Vagina (tissue), 2 donors: ENCODE results near the gene FREM2. TPM values are rescaled to one million over a fixed set of nuclear protein-coding genes. Genes with fewer than 3 reads are reported as not detected.

Source experiments
- DNase-seq, 2 donors: peaks; one replicate each; pipeline ENCODE4 v3.0.0-alpha.2; 2017; ENCODE audit errors: extremely low spot score in 2 of 2
- H3K27ac ChIP-seq: fragments of 200-600 bp; sonication (generic); one replicate; pipeline ENCODE4 v1.5.1; 2019
- H3K27me3 ChIP-seq: fragments of 200-600 bp; sonication (generic); one replicate; pipeline ENCODE4 v1.5.1; 2019
- H3K36me3 ChIP-seq, 2 donors: fragments of 200-600 bp; sonication (generic); one replicate each; pipeline ENCODE4 v1.5.1; 2017 to 2019
- H3K4me1 ChIP-seq: fragments of 200-600 bp; sonication (generic); one replicate; pipeline ENCODE4 v1.5.1; 2019
- H3K4me3 ChIP-seq, 2 donors: fragments of 200-600 bp; sonication (generic); 1 replicate in 1 of 2; 2 replicates in 1 of 2; pipeline ENCODE4 v1.5.1; 2016 to 2019
- H3K9me3 ChIP-seq: fragments of 200-600 bp; sonication (generic); one replicate; pipeline ENCODE4 v1.5.1; 2019
- CTCF ChIP-seq, 3 experiments: fragments of 450-650 bp in 2 of 3; fragments of 200-600 bp in 1 of 3; sonication (generic) in 1 of 3; IDR thresholded peaks; one replicate each; pipeline ENCODE4 v1.5.1; 2017 to 2019; ENCODE audit warnings: antibody characterized with exemption in 3 of 3, mild to moderate bottlenecking in 2 of 3, moderate library complexity in 2 of 3
- POLR2A ChIP-seq, 2 donors: fragments of 450-650 bp; IDR thresholded peaks; one replicate each; pipeline ENCODE4 v1.6.1; 2017; ENCODE audit warnings: antibody characterized with exemption in 2 of 2, mild to moderate bottlenecking in 2 of 2, moderate library complexity in 2 of 2
- POLR2AphosphoS5 ChIP-seq, 2 donors: sonication (generic); formaldehyde crosslinking; IDR thresholded peaks; one replicate each; pipeline ENCODE4 v1.9.0; 2017; ENCODE audit warnings: antibody characterized with exemption in 2 of 2, mild to moderate bottlenecking in 2 of 2, low read depth in 1 of 2; ENCODE audit not compliant: insufficient read depth in 1 of 2
- intact Hi-C: fragments of 100-400 bp; cut with DNase I; formaldehyde crosslinking; loops from one replicate; pipeline ENCODE4 v1.15.1; 2023
- total RNA-seq: library from RNA; depleted of rRNA; stranded (reverse); fragments of >200 nt; gene quantifications from one replicate; pipeline ENCODE4 v1.2.3, GENCODE V29; 2016

The FREM2 gene
- total RNA-seq, 1 donor from 2014 or later, result 0.98 TPM

GRCh38 chr13:38803531-38803930 is 116.7 kb downstream of the FREM2 start:
- Histone ChIP-seq H3K4me3 (no peak overlapping the region), H3K4me1 (no peaks in the 10 kb centered on the region), H3K27ac (no peak overlapping the region), H3K36me3 (no peaks in the 10 kb centered on the region), H3K9me3 (no peaks in the 10 kb centered on the region), H3K27me3 (no peaks in the 10 kb centered on the region)
- no peak for DNase-seq
- no peak for TF ChIP-seq POLR2A (IDR thresholded peaks at IDR 0.05)
- TF ChIP-seq CTCF (IDR thresholded peaks at IDR 0.05), result no peak
- TF ChIP-seq POLR2AphosphoS5 (IDR thresholded peaks at IDR 0.05; ENCODE audit: insufficient read depth in 1 of 2, low read depth in 1 of 2), result no peak
- intact Hi-C loops, result no loop called here

GRCh38 chr13:38804061-38804460 is 117.2 kb downstream of the FREM2 start:
- intact Hi-C loops, result no loop called here
- Histone ChIP-seq H3K4me3 (no peak overlapping the region), H3K27ac (no peak overlapping the region), H3K9me3 (no peaks in the 10 kb centered on the region), H3K4me1 (no peaks in the 10 kb centered on the region), H3K27me3 (no peaks in the 10 kb centered on the region), H3K36me3 (no peaks in the 10 kb centered on the region)
- TF ChIP-seq CTCF (IDR thresholded peaks at IDR 0.05) (no peak), POLR2AphosphoS5 (IDR thresholded peaks at IDR 0.05; ENCODE audit: insufficient read depth in 1 of 2, low read depth in 1 of 2) (no peak), POLR2A (IDR thresholded peaks at IDR 0.05) (no peak)
- no peak for DNase-seq

GRCh38 chr13:38804536-38804935 is 117.7 kb downstream of the FREM2 start:
- Histone ChIP-seq H3K4me3 (no peak overlapping the region), H3K9me3 (no peaks in the 10 kb centered on the region), H3K4me1 (no peaks in the 10 kb centered on the region), H3K27me3 (no peaks in the 10 kb centered on the region), H3K36me3 (no peaks in the 10 kb centered on the region), H3K27ac (no peak overlapping the region)
- intact Hi-C loops, result no loop called here
- DNase-seq, result no peak
- TF ChIP-seq POLR2AphosphoS5 (IDR thresholded peaks at IDR 0.05; ENCODE audit: insufficient read depth in 1 of 2, low read depth in 1 of 2) (no peak), POLR2A (IDR thresholded peaks at IDR 0.05) (no peak), CTCF (IDR thresholded peaks at IDR 0.05) (no peak)

- no peak overlapping the region for H3K27ac ChIP-seq
- DNase-seq, result no peak
- no peak for TF ChIP-seq CTCF (IDR thresholded peaks at IDR 0.05)
Measured at GRCh38 chr13:38814331-38814730, 127.5 kb downstream of the FREM2 start.

GRCh38 chr13:38819053-38819452 is 132.2 kb downstream of the FREM2 start:
- intact Hi-C loops, result no loop called here
- Histone ChIP-seq H3K27me3 (no peaks in the 10 kb centered on the region), H3K27ac (no peak overlapping the region), H3K9me3 (no peaks in the 10 kb centered on the region), H3K4me1 (peaks cover 4% of the 10 kb centered on the region), H3K4me3 (no peak overlapping the region), H3K36me3 (no peaks in the 10 kb centered on the region)
- no peak for DNase-seq
- no peak for TF ChIP-seq CTCF (IDR thresholded peaks at IDR 0.05)
- no peak for TF ChIP-seq POLR2AphosphoS5 (IDR thresholded peaks at IDR 0.05; ENCODE audit: insufficient read depth in 1 of 2, low read depth in 1 of 2)
- no peak for TF ChIP-seq POLR2A (IDR thresholded peaks at IDR 0.05)

More at GRCh38 chr13:38814331-38814730, 127.5 kb downstream of the FREM2 start:
- Histone ChIP-seq H3K36me3 (no peaks in the 10 kb centered on the region), H3K4me1 (peaks cover 4% of the 10 kb centered on the region), H3K9me3 (peaks cover 6% of the 10 kb centered on the region), H3K27me3 (no peaks in the 10 kb centered on the region), H3K4me3 (no peak overlapping the region)
- intact Hi-C loops, result no loop called here
